H9 (cell line): ENCODE results near the gene CCT6A. TPM values are rescaled to one million over a fixed set of nuclear protein-coding genes. Genes with fewer than 3 reads are reported as not detected.

Experiments used
- DNase-seq: peaks from one replicate; pipeline ENCODE4 v3.0.0-alpha.2; 2017
- H2AFZ ChIP-seq: one replicate; pipeline ENCODE4 v1.6.1; 2013; ENCODE audit warnings: mild to moderate bottlenecking, low read length, control low read depth, moderate library complexity
- H2AK5ac ChIP-seq: 2 replicates; pipeline ENCODE4 v1.6.1; 2013; ENCODE audit warnings: low read length, control low read depth, mixed read lengths; ENCODE audit not compliant: insufficient read length
- H2BK120ac ChIP-seq: one replicate; pipeline ENCODE4 v1.6.1; 2013; ENCODE audit warnings: low read depth, mild to moderate bottlenecking, low read length, control low read depth, inconsistent platforms; ENCODE audit not compliant: poor library complexity, severe bottlenecking
- H2BK12ac ChIP-seq: 2 replicates; pipeline ENCODE4 v1.6.1; 2013; ENCODE audit warnings: low read length, control low read depth, mixed read lengths, low read depth; ENCODE audit not compliant: insufficient read length
- H2BK15ac ChIP-seq: 2 replicates; pipeline ENCODE4 v1.6.1; 2013; ENCODE audit warnings: low read depth, low read length, control low read depth
- H2BK20ac ChIP-seq: one replicate; pipeline ENCODE4 v1.6.1; 2013; ENCODE audit warnings: low read depth, mild to moderate bottlenecking, low read length, control low read depth, inconsistent platforms; ENCODE audit not compliant: poor library complexity, severe bottlenecking
- H2BK5ac ChIP-seq: 2 replicates; pipeline ENCODE4 v1.6.1; 2013; ENCODE audit warnings: low read length, control low read depth, mixed read lengths; ENCODE audit not compliant: insufficient read length
- H3K14ac ChIP-seq: 2 replicates; pipeline ENCODE4 v1.6.1; 2013; ENCODE audit warnings: low read length, control low read depth; ENCODE audit not compliant: insufficient read depth
- H3K18ac ChIP-seq: 2 replicates; pipeline ENCODE4 v1.6.1; 2013; ENCODE audit warnings: low read depth, mild to moderate bottlenecking, mixed read lengths, low read length, control low read depth; ENCODE audit not compliant: insufficient read length
- H3K23ac ChIP-seq: 2 replicates; pipeline ENCODE4 v1.6.1; 2013; ENCODE audit warnings: low read length, control low read depth, mixed read lengths, low read depth; ENCODE audit not compliant: insufficient read length
- H3K23me2 ChIP-seq: 2 replicates; pipeline ENCODE4 v1.6.1; 2013; ENCODE audit warnings: low read depth, mild to moderate bottlenecking, mixed read lengths, low read length, control low read depth; ENCODE audit not compliant: insufficient read length, poor library complexity, severe bottlenecking
- H3K27ac ChIP-seq: 2 replicates; pipeline ENCODE4 v1.5.1; 2013; ENCODE audit warnings: low read length, control low read depth, mixed read lengths, low read depth; ENCODE audit not compliant: insufficient read length
- H3K27me3 ChIP-seq: 2 replicates; pipeline ENCODE4 v1.6.1; 2013; ENCODE audit warnings: low read length, control low read depth, inconsistent platforms; ENCODE audit not compliant: insufficient read depth
- H3K4ac ChIP-seq: 2 replicates; pipeline ENCODE4 v1.6.1; 2013; ENCODE audit warnings: low read depth, mild to moderate bottlenecking, control low read depth, inconsistent platforms, low read length, moderate library complexity
- H3K4me1 ChIP-seq: 2 replicates; pipeline ENCODE4 v1.6.1; 2013; ENCODE audit warnings: low read length, control low read depth, inconsistent platforms; ENCODE audit not compliant: insufficient read depth
- H3K4me2 ChIP-seq: 2 replicates; pipeline ENCODE4 v1.6.1; 2013; ENCODE audit warnings: low read length, control low read depth, mixed read lengths; ENCODE audit not compliant: insufficient read length, insufficient read depth
- H3K56ac ChIP-seq: 2 replicates; pipeline ENCODE4 v1.6.1; 2013; ENCODE audit warnings: low read depth, mild to moderate bottlenecking, mixed read lengths, low read length, control low read depth; ENCODE audit not compliant: insufficient read length
- H3K79me1 ChIP-seq: 2 replicates; pipeline ENCODE4 v1.6.1; 2013; ENCODE audit warnings: low read depth, mild to moderate bottlenecking, moderate library complexity, low read length, control low read depth, inconsistent platforms; ENCODE audit not compliant: insufficient read depth, poor library complexity, severe bottlenecking
- H3K79me2 ChIP-seq: 2 replicates; pipeline ENCODE4 v1.6.1; 2013; ENCODE audit warnings: low read length, control low read depth, inconsistent platforms; ENCODE audit not compliant: insufficient read depth
- H3K9ac ChIP-seq: 2 replicates; pipeline ENCODE4 v1.6.1; 2013; ENCODE audit warnings: low read length, control low read depth, mixed read lengths; ENCODE audit not compliant: insufficient read length; ENCODE audit errors: extremely low read depth
- H3K9me3 ChIP-seq: one replicate; pipeline ENCODE4 v1.6.1; 2013; ENCODE audit warnings: low read depth, low read length, inconsistent platforms; ENCODE audit not compliant: control insufficient read depth
- H3T11ph ChIP-seq: one replicate; pipeline ENCODE4 v1.6.1; 2013; ENCODE audit warnings: mild to moderate bottlenecking, low read length, control low read depth, inconsistent platforms
- H4K20me1 ChIP-seq: one replicate; pipeline ENCODE4 v1.6.1; 2013; ENCODE audit not compliant: control insufficient read depth, insufficient read length, insufficient read depth
- H4K5ac ChIP-seq: 2 replicates; pipeline ENCODE4 v1.6.1; 2013; ENCODE audit warnings: low read depth, mild to moderate bottlenecking, mixed read lengths, low read length, control low read depth; ENCODE audit not compliant: insufficient read length
- H4K8ac ChIP-seq: replicated peaks from 2 replicates; pipeline ENCODE4 v1.6.1; 2013; ENCODE audit warnings: low read length, control low read depth, mixed read lengths, low read depth; ENCODE audit not compliant: insufficient read length
- H4K91ac ChIP-seq: 2 replicates; pipeline ENCODE4 v1.6.1; 2013; ENCODE audit warnings: low read depth, mild to moderate bottlenecking, moderate library complexity, mixed read lengths, low read length, control low read depth; ENCODE audit not compliant: insufficient read length
- H3K27ac Mint-ChIP-seq, 3 experiments: 2 replicates in 2 of 3; 3 replicates in 1 of 3; pipeline ENCODE4 v1.8.0; 2020 to 2021; ENCODE audit warnings: mixed read lengths in 3 of 3, mild to moderate bottlenecking in 1 of 3, moderate library complexity in 1 of 3
- H3K27me3 Mint-ChIP-seq: 2 replicates; pipeline ENCODE4 v1.8.0; 2021; ENCODE audit warnings: low read depth, mild to moderate bottlenecking, moderate library complexity, mixed read lengths
- H3K36me3 Mint-ChIP-seq, 3 experiments: 2 replicates in 2 of 3; 3 replicates in 1 of 3; pipeline ENCODE4 v1.8.0; 2020 to 2021; ENCODE audit warnings: low read depth in 3 of 3, mixed read lengths in 3 of 3; ENCODE audit not compliant: insufficient read depth in 1 of 3
- H3K4me1 Mint-ChIP-seq, 2 experiments: 2 replicates each; pipeline ENCODE4 v1.8.0; 2020; ENCODE audit warnings: mixed read lengths in 2 of 2
- H3K4me3 Mint-ChIP-seq, 2 experiments: 2 replicates in 1 of 2; 3 replicates in 1 of 2; pipeline ENCODE4 v1.8.0; 2020 to 2021; ENCODE audit warnings: mild to moderate bottlenecking in 2 of 2, mixed read lengths in 2 of 2, moderate library complexity in 1 of 2
- H3K9me3 Mint-ChIP-seq, 2 experiments: 2 replicates in 1 of 2; 3 replicates in 1 of 2; pipeline ENCODE4 v1.8.0; 2020; ENCODE audit warnings: mild to moderate bottlenecking in 2 of 2, mixed read lengths in 2 of 2, moderate library complexity in 1 of 2
- CTCF ChIP-seq: fragments of 200-600 bp; sonication (generic); conservative IDR thresholded peaks from 3 replicates; pipeline ENCODE4 v1.8.0; 2021; ENCODE audit warnings: antibody characterized with exemption, mild to moderate bottlenecking
- WGBS: extraction: QIAGEN DNeasy Blood & Tissue Kit; methylation state at CpG from one replicate; pipeline ENCODE4 v1.1.7; 2013; ENCODE audit warnings: missing lambda C conversion rate, low lambda C conversion rate, mixed read lengths; ENCODE audit not compliant: insufficient read length; ENCODE audit errors: extremely low coverage; 5-methylcytosine and 5-hydroxymethylcytosine counted together
- long read RNA-seq: library from polyadenylated mRNA; unstranded; transcript quantifications from one replicate; pipeline ENCODE4 v2.0.0, GENCODE V29; 2020
- total RNA-seq: library from RNA; stranded (reverse); gene quantifications from 2 replicates; pipeline ENCODE4 v1.2.1, GENCODE V29; 2021

Gene CCT6A
- 303 and 310 TPM in 2 replicates for total RNA-seq
- long read RNA-seq, transcript CCT6A-202 (13 exons, 2,529 nt): minor isoform, 75 of 3,652 reads
- long read RNA-seq, transcript CCT6A-201 (14 exons, 2,719 nt): major isoform, 3,277 of 3,652 reads
- long read RNA-seq, partial matches to known transcripts: 192 of 3,652 reads
- long read RNA-seq, other reads (novel, unspliced or antisense): 105 of 3,652 reads

GRCh38 chr7:56051339-56052191 is at the start of gene CCT6A, which contains the start of gene PSPH:
TSS of gene CCT6A (plus strand) at chr7:56051765. CDS start at chr7:56051849, 84 bp downstream.
TSS of gene PSPH (minus strand) at chr7:56051444. CDS start at chr7:56021212, 30,232 bp downstream.
- Mint-ChIP-seq H3K4me1 (peaks cover 7 to 26% of the 10 kb centered on the region in 2 experiments), H3K27me3 (no peaks in the 10 kb centered on the region), H3K27ac (peak within 1 kb of the TSS; percentile 98 to 99 (median 99)), H3K4me3 (peak within 1 kb of the TSS; percentile 94 to 98), H3K36me3 (peaks cover 39 to 47% (median 45%) of the 10 kb centered on the region in 3 experiments), H3K9me3 (no peaks in the 10 kb centered on the region)
- WGBS: no CpG with 5 or more reads among the region's 97 CpGs
- Histone ChIP-seq H2BK15ac (no peak within 1 kb of the TSS), H2BK120ac (no peak within 1 kb of the TSS), H3K4me1 (no peaks in the 10 kb centered on the region; the same call in 1 of the 2 replicates), H3K79me2 (peaks cover 15% of the 10 kb centered on the region; the same call in 1 of the 2 replicates), H3K56ac (no peak within 1 kb of the TSS), H4K91ac (no peak within 1 kb of the TSS), H3K4ac (peak within 1 kb of the TSS; percentile 54; the same call in 1 of the 2 replicates), H4K5ac (peak within 1 kb of the TSS; percentile 45), H3K79me1 (peaks cover 5% of the 10 kb centered on the region), H2AK5ac (no peak within 1 kb of the TSS), H2BK5ac (peak within 1 kb of the TSS; percentile 66), H2BK12ac (no peak within 1 kb of the TSS), H3K9me3 (no peaks in the 10 kb centered on the region), H3K9ac (peak within 1 kb of the TSS; percentile 95), H3T11ph (no peak within 1 kb of the TSS), H3K27me3 (no peaks in the 10 kb centered on the region), H3K23ac (no peak within 1 kb of the TSS), H4K8ac (no peak within 1 kb of the TSS), H3K4me2 (peak within 1 kb of the TSS; percentile 83), H3K27ac (peak within 1 kb of the TSS; percentile 58), H2BK20ac (no peak within 1 kb of the TSS), H3K14ac (peak within 1 kb of the TSS; percentile 99), H4K20me1 (no peaks in the 10 kb centered on the region), H2AFZ (no peak within 1 kb of the TSS), H3K18ac (peak within 1 kb of the TSS; percentile 99), H3K23me2 (peaks cover 5% of the 10 kb centered on the region)
- DNase-seq: peak; percentile 98
- TF ChIP-seq CTCF: no peak
